Measurements from ENCODE around the gene DVL3. TPM values are rescaled to one million over a fixed set of nuclear protein-coding genes. Genes with fewer than 3 reads are reported as not detected.

Gene DVL3
- total and polyA plus RNA-seq, 2 experiments from 2014 or later = 25.6 to 55.5 TPM

GRCh38 chr3:184196536-184196935, 41.4 kb downstream of the DVL3 start (continued):
- TF ChIP-seq ETS1 (IDR thresholded peaks at IDR 0.05) = no peak
- no peak for TF ChIP-seq CREB1 (CRISPR knock-in tag; IDR thresholded peaks at IDR 0.05; ENCODE audit: low read depth)
- TF ChIP-seq NANOG (IDR thresholded peaks at IDR 0.05; ENCODE audit: borderline replicate concordance) = no peak
- TF ChIP-seq EZH2 (IDR thresholded peaks at IDR 0.05; ENCODE audit: low read depth, unreplicated experiment) = no peak

- Histone ChIP-seq H2AFZ (no peak overlapping the region), H4K20me1 (replicated peaks; ENCODE audit: insufficient read depth) (no peaks in the 10 kb centered on the region), H3K27me3 (ENCODE audit: insufficient read depth) (no peaks in the 10 kb centered on the region), H3K27ac (ENCODE audit: low read depth) (no peak overlapping the region), H3K4me3 (no peak overlapping the region), H3K36me3 (ENCODE audit: insufficient read depth) (no peaks in the 10 kb centered on the region), H3K4me1 (ENCODE audit: insufficient read depth) (no peaks in the 10 kb centered on the region), H3K4me2 (no peak overlapping the region), H3K79me2 (replicated peaks; ENCODE audit: insufficient read depth) (no peaks in the 10 kb centered on the region), H3F3A (replicated peaks; ENCODE audit: low read depth) (no peaks in the 10 kb centered on the region), H3K9me2 (ENCODE audit: insufficient read depth) (no peaks in the 10 kb centered on the region)
- Mint-ChIP-seq H3K9me3 (no peaks in the 10 kb centered on the region), H3K27ac (no peak overlapping the region), H3K27me3 (ENCODE audit: insufficient read depth, low read depth, poor library complexity) (peaks cover 7% of the 10 kb centered on the region), H3K36me3 (ENCODE audit: low read depth) (peaks cover 20% of the 10 kb centered on the region; the same call in 2 of the 3 replicates), H3K4me1 (no peaks in the 10 kb centered on the region), H3K4me3 (no peak overlapping the region)
- TF ChIP-seq CTCF (conservative IDR thresholded peaks at IDR 0.05; ENCODE audit: low read depth in 2 of 2) (peak in 1 of 2 experiments; percentile 49; a peak in 2 of 4 replicates), EZH2phosphoT487 (IDR thresholded peaks at IDR 0.05; ENCODE audit: unreplicated experiment) (no peak), ZNF331 (CRISPR knock-in tag; IDR thresholded peaks at IDR 0.05; ENCODE audit: low read depth) (no peak), STAT1 (IDR thresholded peaks at IDR 0.05; ENCODE audit: unreplicated experiment) (no peak), NANOG (IDR thresholded peaks at IDR 0.05; ENCODE audit: borderline replicate concordance) (no peak)
- peak; percentile 41 for ATAC-seq
- DNase-seq (ENCODE audit: low spot score) = no peak
Measured at GRCh38 chr3:184198509-184198908, 43.3 kb downstream of the DVL3 start.

- DNase-seq (ENCODE audit: low spot score) = peak; percentile 21
- H3K27me3 ChIP-seq (ENCODE audit: insufficient read depth) = no peaks in the 10 kb centered on the region
- no peak overlapping the region for H2AFZ ChIP-seq
- no peaks in the 10 kb centered on the region for H3K9me2 ChIP-seq (ENCODE audit: insufficient read depth)
- no peaks in the 10 kb centered on the region for H3K36me3 ChIP-seq (ENCODE audit: insufficient read depth)
- Mint-ChIP-seq H3K27ac (peak overlapping the region; percentile 56; the same call in 1 of the 2 replicates), H3K27me3 (ENCODE audit: insufficient read depth, low read depth, poor library complexity) (peaks cover 5% of the 10 kb centered on the region), H3K4me1 (no peaks in the 10 kb centered on the region), H3K36me3 (ENCODE audit: low read depth) (no peaks in the 10 kb centered on the region; the same call in 2 of the 3 replicates), H3K4me3 (no peak overlapping the region), H3K9me3 (no peaks in the 10 kb centered on the region)
- H3F3A ChIP-seq (replicated peaks; ENCODE audit: low read depth) = no peaks in the 10 kb centered on the region
- H3K4me1 ChIP-seq (ENCODE audit: insufficient read depth) = no peaks in the 10 kb centered on the region
- H3K4me3 ChIP-seq = no peak overlapping the region
- no peaks in the 10 kb centered on the region for H3K79me2 ChIP-seq (replicated peaks; ENCODE audit: insufficient read depth)
- no peak overlapping the region for H3K4me2 ChIP-seq
- 0 out of 2 replicates have a peak overlapping the region, but pooled peaks have one; percentile 71 for H3K27ac ChIP-seq (ENCODE audit: low read depth)
- ATAC-seq = peak; percentile 58
- no peaks in the 10 kb centered on the region for H4K20me1 ChIP-seq (replicated peaks; ENCODE audit: insufficient read depth)
- TF ChIP-seq EZH2 (IDR thresholded peaks at IDR 0.05; ENCODE audit: low read depth, unreplicated experiment) (no peak), CREB1 (CRISPR knock-in tag; IDR thresholded peaks at IDR 0.05; ENCODE audit: low read depth) (no peak), CTCF (conservative IDR thresholded peaks at IDR 0.05; ENCODE audit: low read depth in 2 of 2) (no peak), NANOG (IDR thresholded peaks at IDR 0.05; ENCODE audit: borderline replicate concordance) (no peak), POLR2AphosphoS5 (IDR thresholded peaks at IDR 0.05; ENCODE audit: low read depth) (no peak), REST (IDR thresholded peaks at IDR 0.05; ENCODE audit: unreplicated experiment) (no peak), JUNB (IDR thresholded peaks at IDR 0.05; ENCODE audit: unreplicated experiment) (no peak)
Measured at GRCh38 chr3:184200825-184201224, 45.6 kb downstream of the DVL3 start.
